ENCODE data around the gene FADS3. TPM values are rescaled to one million over a fixed set of nuclear protein-coding genes. Genes with fewer than 3 reads are reported as not detected.

The FADS3 gene
- total and polyA plus RNA-seq, 9 of the 15 experiments (the other 6 are each of a cell fraction or from before 2014, with no cell fraction given) = 0.97 to 148 (median 92.7) TPM

GRCh38 chr11:61869708-61870451, 21.5 kb downstream of the FADS3 start (continued):
- TF ChIP-seq ZBTB8A (IDR thresholded peaks at IDR 0.05; ENCODE audit: partially characterized antibody) (no peak), ZNF589 (CRISPR knock-in tag; IDR thresholded peaks at IDR 0.05; ENCODE audit: low read depth) (peak; percentile 93), LCOR (CRISPR knock-in tag; IDR thresholded peaks at IDR 0.05) (peak; percentile 66; the same call in 1 of the 2 replicates), MAZ (CRISPR knock-in tag; conservative IDR thresholded peaks at IDR 0.05 in 1 of 2, IDR thresholded peaks at IDR 0.05 in 1 of 2) (peak; percentile 83 to 96), ZBTB5 (IDR thresholded peaks at IDR 0.05) (no peak), FOXA3 (CRISPR knock-in tag; conservative IDR thresholded peaks at IDR 0.05 in 1 of 2, IDR thresholded peaks at IDR 0.05 in 1 of 2) (no peak), NUFIP1 (IDR thresholded peaks at IDR 0.05; ENCODE audit: partially characterized antibody) (peak; percentile 41), MED1 (CRISPR knock-in tag; IDR thresholded peaks at IDR 0.05; ENCODE audit: borderline replicate concordance) (no peak), ZNF395 (CRISPR knock-in tag; IDR thresholded peaks at IDR 0.05) (peak; percentile 98), TCF7L2 (IDR thresholded peaks at IDR 0.05; ENCODE audit: low read depth, low read length) (no peak), ZBTB34 (CRISPR knock-in tag; IDR thresholded peaks at IDR 0.05) (no peak), BCLAF1 (IDR thresholded peaks at IDR 0.05; ENCODE audit: borderline replicate concordance in 1 of 2, control insufficient read depth in 1 of 2, low read depth in 2 of 2, low read length in 1 of 2) (no peak), SIN3B (IDR thresholded peaks at IDR 0.05; ENCODE audit: low read depth) (no peak), HDGF (IDR thresholded peaks at IDR 0.05) (no peak), KDM5B (IDR thresholded peaks at IDR 0.05; ENCODE audit: insufficient replicate concordance, low read depth, low read length) (peak; percentile 40), TAL1 (IDR thresholded peaks at IDR 0.05) (peak; percentile 90), ADNP (tag; IDR thresholded peaks at IDR 0.05) (no peak), HNRNPUL1 (IDR thresholded peaks at IDR 0.05; ENCODE audit: low read length) (no peak)

Data from K562 (cell line).